Loucy (cell line): ENCODE results near the gene WWTR1.

Experiments used
- H2AFZ ChIP-seq: fragments of 200-600 bp; sonication (generic); 2 replicates; pipeline ENCODE4 v1.6.0; 2016; ENCODE audit warnings: antibody characterized with exemption, mild to moderate bottlenecking, low read length, moderate library complexity
- H3F3A ChIP-seq: fragments of 200-600 bp; 2 replicates; pipeline ENCODE4 v1.6.0; 2016; ENCODE audit warnings: antibody characterized with exemption, low read depth, mild to moderate bottlenecking
- H3K27me3 ChIP-seq: fragments of 200-600 bp; sonication (generic); 2 replicates; pipeline ENCODE4 v1.6.1; 2014; ENCODE audit warnings: low read length, mild to moderate bottlenecking; ENCODE audit not compliant: insufficient read depth, poor library complexity, severe bottlenecking
- H3K36me3 ChIP-seq: fragments of 200-600 bp; sonication (generic); 2 replicates; pipeline ENCODE4 v1.6.1; 2016; ENCODE audit warnings: low read length; ENCODE audit not compliant: insufficient read depth
- H3K4me1 ChIP-seq: fragments of 200-600 bp; sonication (generic); 2 replicates; pipeline ENCODE4 v1.5.1; 2014; ENCODE audit warnings: low read length, mild to moderate bottlenecking; ENCODE audit not compliant: insufficient read depth, poor library complexity, severe bottlenecking
- H3K4me2 ChIP-seq: fragments of 200-600 bp; sonication (generic); 2 replicates; pipeline ENCODE4 v1.6.0; 2014; ENCODE audit warnings: antibody characterized with exemption, low read length, low read depth, mild to moderate bottlenecking; ENCODE audit not compliant: poor library complexity, severe bottlenecking
- H3K4me3 ChIP-seq: fragments of 200-600 bp; sonication (generic); 2 replicates; pipeline ENCODE4 v1.5.1; 2014; ENCODE audit warnings: low read length, mild to moderate bottlenecking, mixed read lengths; ENCODE audit not compliant: poor library complexity, severe bottlenecking
- H3K79me2 ChIP-seq: fragments of 200-600 bp; sonication (generic); 2 replicates; pipeline ENCODE4 v1.6.1; 2014; ENCODE audit warnings: low read length; ENCODE audit not compliant: insufficient read depth
- H3K9ac ChIP-seq: fragments of 200-600 bp; sonication (generic); 2 replicates; pipeline ENCODE4 v1.6.0; 2014; ENCODE audit warnings: mild to moderate bottlenecking, low read depth, low read length, moderate library complexity; ENCODE audit not compliant: poor library complexity, severe bottlenecking
- H3K9me2 ChIP-seq: fragments of 200-600 bp; sonication (generic); replicated peaks from 2 replicates; pipeline ENCODE4 v1.6.1; 2016; ENCODE audit warnings: low read depth, low read length, mixed read lengths
- H3K9me3 ChIP-seq: fragments of 200-600 bp; sonication (generic); 2 replicates; pipeline ENCODE4 v1.6.1; 2014; ENCODE audit warnings: mild to moderate bottlenecking, antibody characterized with exemption, low read length, low read depth; ENCODE audit not compliant: insufficient read depth
- H4K20me1 ChIP-seq: fragments of 200-600 bp; sonication (generic); 2 replicates; pipeline ENCODE4 v1.6.0; 2014; ENCODE audit warnings: antibody characterized with exemption, low read length, mild to moderate bottlenecking; ENCODE audit not compliant: insufficient read depth, poor library complexity, severe bottlenecking
- CTCF ChIP-seq: fragments of 200-600 bp; sonication (generic); conservative IDR thresholded peaks from 2 replicates; pipeline ENCODE4 v1.5.1; 2014; ENCODE audit warnings: mild to moderate bottlenecking, antibody characterized with exemption, low read length
- EZH2phosphoT487 ChIP-seq: fragments of 200-600 bp; IDR thresholded peaks from 2 replicates; pipeline ENCODE4 v1.6.1; 2018; ENCODE audit warnings: antibody characterized with exemption, mild to moderate bottlenecking, moderate library complexity, borderline replicate concordance

WWTR1 gene

GRCh38 chr3:149581681-149582370 lies 76.0 kb downstream of the WWTR1 start:
- Histone ChIP-seq H3K4me2 (peak overlapping the region; percentile 46), H3K4me1 (peaks cover 36% of the 10 kb centered on the region), H2AFZ (no peak overlapping the region), H3K9me2 (no peaks in the 10 kb centered on the region), H3K79me2 (no peaks in the 10 kb centered on the region), H3F3A (0 out of 2 replicates have a peak, but pooled peaks cover 2% of the 10 kb centered on the region), H3K27me3 (no peaks in the 10 kb centered on the region), H3K9ac (no peak overlapping the region), H3K36me3 (no peaks in the 10 kb centered on the region), H3K4me3 (no peak overlapping the region), H3K9me3 (no peaks in the 10 kb centered on the region), H4K20me1 (no peaks in the 10 kb centered on the region)
- TF ChIP-seq EZH2phosphoT487: no peak
- TF ChIP-seq CTCF: no peak

GRCh38 chr3:149581248-149581647 lies 76.6 kb downstream of the WWTR1 start:
- Histone ChIP-seq H3K4me1 (peaks cover 40% of the 10 kb centered on the region), H3K4me3 (no peak overlapping the region), H4K20me1 (no peaks in the 10 kb centered on the region), H3K9me2 (no peaks in the 10 kb centered on the region), H3K27me3 (no peaks in the 10 kb centered on the region), H3K9ac (no peak overlapping the region), H3F3A (0 out of 2 replicates have a peak, but pooled peaks cover 2% of the 10 kb centered on the region), H2AFZ (no peak overlapping the region), H3K79me2 (no peaks in the 10 kb centered on the region), H3K9me3 (no peaks in the 10 kb centered on the region), H3K36me3 (no peaks in the 10 kb centered on the region), H3K4me2 (peak overlapping the region; percentile 46)
- no peak for TF ChIP-seq EZH2phosphoT487
- no peak for TF ChIP-seq CTCF

GRCh38 chr3:149579838-149580542 lies 77.8 kb downstream of the WWTR1 start:
- Histone ChIP-seq H3F3A (0 out of 2 replicates have a peak, but pooled peaks cover 2% of the 10 kb centered on the region), H3K9me2 (no peaks in the 10 kb centered on the region), H2AFZ (no peak overlapping the region), H3K27me3 (no peaks in the 10 kb centered on the region), H3K36me3 (no peaks in the 10 kb centered on the region), H3K4me2 (no peak overlapping the region), H3K4me1 (peaks cover 50% of the 10 kb centered on the region), H3K4me3 (no peak overlapping the region), H4K20me1 (no peaks in the 10 kb centered on the region), H3K9ac (no peak overlapping the region), H3K9me3 (no peaks in the 10 kb centered on the region), H3K79me2 (no peaks in the 10 kb centered on the region)
- no peak for TF ChIP-seq CTCF
- TF ChIP-seq EZH2phosphoT487: no peak
